ENCODE results near the gene EVA1C. TPM values are rescaled to one million over a fixed set of nuclear protein-coding genes. Genes with fewer than 3 reads are reported as not detected.

The EVA1C gene
- total and polyA plus RNA-seq, 2 experiments from 2014 or later = 2.2 to 3.4 TPM

DNA sequence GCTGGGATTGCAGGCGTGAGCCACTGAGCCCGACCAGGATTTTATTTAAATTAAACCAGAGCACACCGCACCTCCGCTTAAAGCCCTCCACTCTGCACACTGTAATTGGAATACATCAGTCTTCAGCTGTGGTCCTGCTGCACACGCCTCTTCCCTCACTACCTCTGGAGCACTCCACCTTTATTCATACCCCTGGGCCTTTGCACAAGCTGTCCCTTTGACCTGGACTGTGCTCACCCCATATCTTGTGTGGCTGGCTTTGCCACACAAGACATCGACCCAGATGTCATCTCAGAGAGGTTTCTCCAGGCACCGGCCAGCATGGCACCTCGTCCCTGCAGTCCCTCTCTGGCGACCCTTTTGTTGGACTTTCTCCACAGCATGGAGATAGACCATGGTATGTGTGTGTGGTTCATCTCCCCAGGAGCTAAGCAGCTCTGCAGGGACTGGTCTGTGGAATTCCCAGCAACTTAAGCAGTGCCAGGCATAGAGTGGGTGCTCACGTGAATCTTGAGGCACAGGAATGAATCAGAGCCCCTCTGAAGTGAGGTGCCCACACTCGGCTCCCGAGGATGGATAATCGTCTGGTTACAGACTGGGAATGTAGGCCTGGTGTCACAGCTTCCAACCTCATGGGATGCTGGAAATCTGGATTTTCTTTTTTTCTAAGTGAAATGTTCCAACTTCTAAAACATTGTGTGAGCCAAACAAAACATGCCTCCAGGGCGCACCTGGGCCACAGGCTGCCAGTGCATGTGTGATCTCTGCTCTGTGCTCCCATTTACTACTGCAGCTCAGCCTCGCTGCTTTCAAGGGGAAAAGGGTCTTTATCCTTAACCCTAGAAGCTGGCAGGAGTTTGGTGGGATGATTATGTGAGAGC is 61.9 kb downstream of the EVA1C start:
- Histone ChIP-seq H3K9me3 (ENCODE audit: low read depth) (no peaks in the 10 kb centered on the region), H2AFZ (no peak overlapping the region), H3K9me2 (replicated peaks; ENCODE audit: insufficient read depth) (no peaks in the 10 kb centered on the region), H3K4me2 (no peak overlapping the region), H3K27ac (no peak overlapping the region), H3K27me3 (no peaks in the 10 kb centered on the region), H3K4me1 (ENCODE audit: insufficient read depth) (peaks cover 8% of the 10 kb centered on the region), H3K36me3 (replicated peaks; ENCODE audit: insufficient read depth, low read depth) (no peaks in the 10 kb centered on the region), H4K20me1 (ENCODE audit: insufficient read depth, poor library complexity, severe bottlenecking) (no peaks in the 10 kb centered on the region), H3K4me3 (no peak overlapping the region), H3K79me2 (no peaks in the 10 kb centered on the region)
- no peak for TF ChIP-seq EZH2 (IDR thresholded peaks at IDR 0.05; ENCODE audit: borderline replicate concordance)
- TF ChIP-seq EZH2phosphoT487 (IDR thresholded peaks at IDR 0.05; ENCODE audit: low read depth, severe bottlenecking, unreplicated experiment) = no peak
- no peak for TF ChIP-seq CTCF (IDR thresholded peaks at IDR 0.05; ENCODE audit: poor library complexity)
- DNase-seq (ENCODE audit: low spot score) = no peak
- 89% methylated on average over 15 of the region's 15 CpGs for WGBS (ENCODE audit: low lambda C conversion rate, missing lambda C conversion rate)

- no peak overlapping the region for H2AFZ ChIP-seq
Measured at GRCh38 chr21:32475162-32475812, 62.8 kb downstream of the EVA1C start.

DNA sequence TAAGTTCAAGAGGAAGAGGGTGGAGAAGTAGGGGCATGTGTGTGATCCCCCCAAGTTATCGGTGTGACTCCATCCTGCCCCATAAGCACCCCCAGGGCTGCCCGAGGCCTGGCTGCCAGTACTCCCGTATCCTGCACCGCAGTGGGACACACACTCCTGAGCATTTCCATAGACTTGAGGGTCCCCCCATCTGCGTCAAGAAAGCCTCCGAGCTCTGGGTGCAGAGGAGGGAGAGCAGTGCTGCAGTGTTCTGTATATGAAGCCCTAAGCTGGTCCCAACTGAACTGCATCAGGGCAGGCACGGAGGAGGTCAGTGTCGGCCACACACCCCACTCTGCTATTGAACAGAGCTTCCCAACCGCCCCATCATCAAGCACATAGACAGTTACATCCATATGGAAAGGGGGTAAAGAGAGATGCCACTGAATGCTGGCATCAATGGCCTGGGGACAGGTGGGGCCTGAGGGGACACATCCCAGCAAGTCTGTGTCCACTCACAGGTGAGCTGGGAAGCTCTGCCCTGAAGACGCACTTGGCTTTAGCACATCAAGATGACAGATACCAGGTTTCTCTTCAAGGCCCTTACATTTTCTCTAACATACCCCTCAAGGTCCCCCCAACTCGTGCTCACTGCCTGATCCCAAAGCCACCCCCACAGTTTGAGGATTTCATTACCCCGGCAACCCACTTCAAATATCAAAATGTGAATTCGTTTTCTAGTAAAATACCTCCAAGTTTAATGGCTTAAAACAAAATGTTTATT is 64.3 kb downstream of the EVA1C start:
- Histone ChIP-seq H3K9me3 (ENCODE audit: low read depth) (no peaks in the 10 kb centered on the region), H3K27me3 (no peaks in the 10 kb centered on the region), H3K36me3 (replicated peaks; ENCODE audit: insufficient read depth, low read depth) (no peaks in the 10 kb centered on the region), H3K4me1 (ENCODE audit: insufficient read depth) (peaks cover 8% of the 10 kb centered on the region), H3K4me3 (no peak overlapping the region), H3K9me2 (replicated peaks; ENCODE audit: insufficient read depth) (no peaks in the 10 kb centered on the region), H3K4me2 (no peak overlapping the region), H2AFZ (no peak overlapping the region), H3K79me2 (no peaks in the 10 kb centered on the region), H3K27ac (no peak overlapping the region), H4K20me1 (ENCODE audit: insufficient read depth, poor library complexity, severe bottlenecking) (no peaks in the 10 kb centered on the region)
- WGBS (ENCODE audit: low lambda C conversion rate, missing lambda C conversion rate) = 88% methylated on average over 13 of the region's 13 CpGs
- no peak for TF ChIP-seq CTCF (IDR thresholded peaks at IDR 0.05; ENCODE audit: poor library complexity)
- no peak for TF ChIP-seq EZH2phosphoT487 (IDR thresholded peaks at IDR 0.05; ENCODE audit: low read depth, severe bottlenecking, unreplicated experiment)
- no peak for TF ChIP-seq EZH2 (IDR thresholded peaks at IDR 0.05; ENCODE audit: borderline replicate concordance)
- no peak for DNase-seq (ENCODE audit: low spot score)

More at GRCh38 chr21:32475162-32475812, 62.8 kb downstream of the EVA1C start:
- no peaks in the 10 kb centered on the region for H3K9me2 ChIP-seq (replicated peaks; ENCODE audit: insufficient read depth)
- H3K4me3 ChIP-seq = no peak overlapping the region
- H3K79me2 ChIP-seq = no peaks in the 10 kb centered on the region
- DNase-seq (ENCODE audit: low spot score) = no peak
- H3K4me1 ChIP-seq (ENCODE audit: insufficient read depth) = peaks cover 8% of the 10 kb centered on the region
- H3K4me2 ChIP-seq = peak overlapping the region; percentile 30
- WGBS (ENCODE audit: low lambda C conversion rate, missing lambda C conversion rate) = 54% methylated on average over 9 of the region's 9 CpGs
- H3K9me3 ChIP-seq (ENCODE audit: low read depth) = no peaks in the 10 kb centered on the region
- no peak overlapping the region for H3K27ac ChIP-seq
- TF ChIP-seq CTCF (IDR thresholded peaks at IDR 0.05; ENCODE audit: poor library complexity) (no peak), EZH2 (IDR thresholded peaks at IDR 0.05; ENCODE audit: borderline replicate concordance) (no peak), EZH2phosphoT487 (IDR thresholded peaks at IDR 0.05; ENCODE audit: low read depth, severe bottlenecking, unreplicated experiment) (no peak)
- no peaks in the 10 kb centered on the region for H3K36me3 ChIP-seq (replicated peaks; ENCODE audit: insufficient read depth, low read depth)
- H3K27me3 ChIP-seq = no peaks in the 10 kb centered on the region
- H4K20me1 ChIP-seq (ENCODE audit: insufficient read depth, poor library complexity, severe bottlenecking) = no peaks in the 10 kb centered on the region
